HG02885 (cell line): ENCODE data around the gene PITHD1.
A peak's percentile ranks its signal among the peaks of the same experiment; 100 is the strongest.
"Not testable (repeated sequence)": the region's sequence is repeated elsewhere in the genome, so short reads cannot be mapped to it uniquely, and the experiment has no call there.

Experiments used
- ATAC-seq: cut with Tn5 transposase; IDR thresholded peaks from one replicate; pipeline ENCODE4 v1.9.1; 2021; ENCODE audit warnings: mild to moderate bottlenecking; ENCODE audit not compliant: unreplicated experiment, poor library complexity

PITHD1 gene

GRCh38 chr1:23796466-23797271 is 18.5 kb downstream of the PITHD1 start:
- ATAC-seq = no peak

GRCh38 chr1:23797478-23798448 is 19.5 kb downstream of the PITHD1 start:
- no peak for ATAC-seq

- no peak for ATAC-seq
Measured at GRCh38 chr1:23798662-23799142, 20.5 kb downstream of the PITHD1 start.

GRCh38 chr1:23799255-23799569 is 21.0 kb downstream of the PITHD1 start:
- no peak for ATAC-seq

GRCh38 chr1:23799570-23800399 is 21.6 kb downstream of the PITHD1 start:
- ATAC-seq = peak; percentile 14

- peak; percentile 81 for ATAC-seq
Measured at GRCh38 chr1:23800400-23801337, 22.5 kb downstream of the PITHD1 start, which contains the start of gene GALE. TSS of gene GALE (minus strand) at chr1:23800754. CDS start at chr1:23799007, 1,747 bp downstream.

GRCh38 chr1:23801338-23801748 is 23.1 kb downstream of the PITHD1 start:
- ATAC-seq = no peak

- no peak for ATAC-seq
Measured at GRCh38 chr1:23801876-23802275, 23.7 kb downstream of the PITHD1 start.

GRCh38 chr1:23802809-23803342 is 24.7 kb downstream of the PITHD1 start:
- ATAC-seq = not testable (repeated sequence)

GRCh38 chr1:23803674-23804073 is 25.5 kb downstream of the PITHD1 start:
- no peak for ATAC-seq

GRCh38 chr1:23804183-23804835 is 26.1 kb downstream of the PITHD1 start:
- no peak for ATAC-seq

GRCh38 chr1:23805025-23805424 is 26.8 kb downstream of the PITHD1 start:
- no peak for ATAC-seq

GRCh38 chr1:23806280-23806679 is 28.1 kb downstream of the PITHD1 start:
- no peak for ATAC-seq

GRCh38 chr1:23807453-23807852 is 29.2 kb downstream of the PITHD1 start:
- no peak for ATAC-seq

- ATAC-seq = peak; percentile 50
Measured at GRCh38 chr1:23809751-23810171, 31.5 kb downstream of the PITHD1 start.

- peak; percentile 47 for ATAC-seq
Measured at GRCh38 chr1:23810818-23811540, 32.8 kb downstream of the PITHD1 start.

GRCh38 chr1:23814016-23814415 is 35.8 kb downstream of the PITHD1 start:
- no peak for ATAC-seq

GRCh38 chr1:23816361-23816760 is 38.1 kb downstream of the PITHD1 start:
- no peak for ATAC-seq
